HepG2 (cell line): ENCODE results near the gene ZNF121. TPM values are rescaled to one million over a fixed set of nuclear protein-coding genes. Genes with fewer than 3 reads are reported as not detected.
A peak's percentile ranks its signal among the peaks of the same experiment; 100 is the strongest.

Experiments
- ATRX ChIP-seq: sonication (generic); formaldehyde crosslinking; IDR thresholded peaks from 2 replicates; pipeline ENCODE4 v1.4.0; 2020; ENCODE audit warnings: missing genetic modification reagents, borderline replicate concordance
- DZIP1 ChIP-seq: sonication (generic); formaldehyde crosslinking; IDR thresholded peaks from 2 replicates; pipeline ENCODE4 v1.5.0; 2020; ENCODE audit warnings: mild to moderate bottlenecking, missing genetic modification reagents
- HIC2 ChIP-seq: sonication (generic); formaldehyde crosslinking; IDR thresholded peaks from 2 replicates; pipeline ENCODE4 v1.9.0; 2022; ENCODE audit warnings: low read depth, missing genetic modification reagents
- HMG20A ChIP-seq: IDR thresholded peaks from 2 replicates; pipeline ENCODE4 v1.6.1; 2016; ENCODE audit warnings: borderline replicate concordance
- NKX3-1 ChIP-seq: sonication (generic); formaldehyde crosslinking; IDR thresholded peaks from 2 replicates; pipeline ENCODE4 v1.5.0; 2020; ENCODE audit warnings: missing genetic modification reagents
- REXO4 ChIP-seq: sonication (generic); formaldehyde crosslinking; IDR thresholded peaks from 2 replicates; pipeline ENCODE4 v1.8.0; 2022; ENCODE audit warnings: missing genetic modification reagents, mild to moderate bottlenecking, borderline replicate concordance
- TBX3 ChIP-seq: fragments of 450-650 bp; IDR thresholded peaks from 2 replicates; pipeline ENCODE4 v1.6.1; 2017; ENCODE audit warnings: antibody characterized with exemption, mild to moderate bottlenecking, inconsistent platforms, borderline replicate concordance
- XRCC5 ChIP-seq: fragments of 200-400 bp; formaldehyde crosslinking; optimal IDR thresholded peaks from 2 replicates; pipeline ENCODE3; 2017; ENCODE audit warnings: mild to moderate bottlenecking, low read length
- ZBTB10 ChIP-seq: sonication (generic); formaldehyde crosslinking; IDR thresholded peaks from 2 replicates; pipeline ENCODE4 v1.4.0; 2020; ENCODE audit warnings: missing genetic modification reagents, borderline replicate concordance
- ZBTB25 ChIP-seq: IDR thresholded peaks from 2 replicates; pipeline ENCODE4 v1.6.1; 2018; ENCODE audit warnings: missing genetic modification reagents
- ZFP82 ChIP-seq: sonication (generic); formaldehyde crosslinking; IDR thresholded peaks from 2 replicates; pipeline ENCODE4 v1.5.1; 2020; ENCODE audit warnings: mild to moderate bottlenecking, missing genetic modification reagents, borderline replicate concordance
- ZNF124 ChIP-seq: sonication (generic); formaldehyde crosslinking; IDR thresholded peaks from 2 replicates; pipeline ENCODE4 v1.4.0; 2020; ENCODE audit warnings: missing genetic modification reagents
- ZNF335 ChIP-seq: sonication (generic); formaldehyde crosslinking; IDR thresholded peaks from 2 replicates; pipeline ENCODE4 v1.4.0; 2020; ENCODE audit warnings: missing genetic modification reagents
- ZNF414 ChIP-seq: sonication (generic); formaldehyde crosslinking; IDR thresholded peaks from 2 replicates; pipeline ENCODE4 v1.5.0; 2020; ENCODE audit warnings: missing genetic modification reagents
- ZNF660 ChIP-seq: sonication (generic); formaldehyde crosslinking; IDR thresholded peaks from 2 replicates; pipeline ENCODE4 v1.5.1; 2020; ENCODE audit warnings: mild to moderate bottlenecking, low read depth, missing genetic modification reagents, borderline replicate concordance
- ZNF670 ChIP-seq: sonication (generic); formaldehyde crosslinking; IDR thresholded peaks from 2 replicates; pipeline ENCODE4 v1.8.0; 2022; ENCODE audit warnings: mild to moderate bottlenecking, missing genetic modification reagents, borderline replicate concordance
- ZNF781 ChIP-seq: sonication (generic); formaldehyde crosslinking; IDR thresholded peaks from 2 replicates; pipeline ENCODE4 v1.5.1; 2020; ENCODE audit warnings: borderline replicate concordance, mild to moderate bottlenecking, missing genetic modification reagents; ENCODE audit errors: not compliant biosample characterization
- polyA plus RNA-seq, 8 experiments: library from polyadenylated mRNA; depleted of rRNA in 3 of 8; stranded (reverse) in 7 of 8; unstranded in 1 of 8; fragments of >200 nt; fragmentation: Illumina TruSeq in 4 of 8; extraction: Trizol in 4 of 8; gene quantifications; 2 replicates each; pipeline versions ENCODE4 v1.2.1 to v1.2.3, GENCODE V29; 2011 to 2016; ENCODE audit warnings: low read depth in 4 of 8, missing spikeins in 1 of 8, mixed read lengths in 1 of 8; ENCODE audit not compliant: insufficient read depth in 1 of 8
- total RNA-seq, 5 experiments: library from RNA; depleted of rRNA; stranded (reverse); fragments of >200 nt; fragmentation: Illumina TruSeq; extraction: Trizol; gene quantifications; 2 replicates each; pipeline ENCODE4 v1.2.3, GENCODE V29; 2016; ENCODE audit warnings: low read depth in 1 of 5

Gene ZNF121
- total and polyA plus RNA-seq, 2 of the 13 experiments (the other 11 are each of a cell fraction or from before 2014, with no cell fraction given): 7.8 to 56.3 TPM

GRCh38 chr19:9538183-9539058 is 45.9 kb downstream of the ZNF121 start, which contains the start of gene ZNF426 (continued):
- TF ChIP-seq ZNF124 (CRISPR knock-in tag) (peak; percentile 67; the same call in 1 of the 2 replicates), NKX3-1 (CRISPR knock-in tag) (peak; percentile 84), ATRX (no peak), ZNF670 (CRISPR knock-in tag) (peak; percentile 83), TBX3 (no peak), ZBTB25 (CRISPR knock-in tag) (peak; percentile 61; the same call in 1 of the 2 replicates), ZNF781 (CRISPR knock-in tag) (no peak), ZNF335 (CRISPR knock-in tag) (no peak), ZNF660 (CRISPR knock-in tag) (no peak), ZNF414 (CRISPR knock-in tag) (peak; percentile 89; the same call in 1 of the 2 replicates), DZIP1 (CRISPR knock-in tag) (peak; percentile 54; the same call in 1 of the 2 replicates), REXO4 (CRISPR knock-in tag) (no peak), HMG20A (CRISPR knock-in tag) (no peak), ZBTB10 (CRISPR knock-in tag) (no peak), XRCC5 (no peak), HIC2 (CRISPR knock-in tag) (no peak), ZFP82 (CRISPR knock-in tag) (peak; percentile 43; the same call in 1 of the 2 replicates)
